Anterior cingulate cortex (tissue), 58 donors: ENCODE measurements around the gene AKAP6.
A peak's percentile ranks its signal among the peaks of the same experiment; 100 is the strongest.

Experiments used
- DNase-seq, 58 donors: peaks; one replicate each; lab custom pipeline; 2025; lab: John Stamatoyannopoulos, UW

The AKAP6 gene

DNA sequence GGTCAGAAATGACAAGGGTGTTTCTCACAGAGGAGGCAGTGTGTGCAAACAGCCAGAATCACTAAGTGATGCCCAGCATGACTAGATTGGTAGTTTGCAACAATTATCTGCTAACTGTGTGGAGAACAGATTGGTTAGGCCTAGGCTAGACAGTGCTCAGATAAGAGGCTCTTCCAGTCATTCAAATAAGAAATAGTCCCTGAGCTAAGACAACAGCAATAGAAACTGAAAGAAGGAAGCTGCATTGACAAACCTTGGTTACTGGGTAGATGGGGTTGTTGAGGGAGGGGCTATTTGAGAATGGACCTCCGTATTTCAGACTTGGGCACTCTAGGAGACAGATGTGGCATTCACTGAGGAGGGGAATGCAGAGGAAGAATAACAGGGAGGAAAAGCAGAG is 354.6 kb downstream of the AKAP6 start:
- no peak for DNase-seq

DNA sequence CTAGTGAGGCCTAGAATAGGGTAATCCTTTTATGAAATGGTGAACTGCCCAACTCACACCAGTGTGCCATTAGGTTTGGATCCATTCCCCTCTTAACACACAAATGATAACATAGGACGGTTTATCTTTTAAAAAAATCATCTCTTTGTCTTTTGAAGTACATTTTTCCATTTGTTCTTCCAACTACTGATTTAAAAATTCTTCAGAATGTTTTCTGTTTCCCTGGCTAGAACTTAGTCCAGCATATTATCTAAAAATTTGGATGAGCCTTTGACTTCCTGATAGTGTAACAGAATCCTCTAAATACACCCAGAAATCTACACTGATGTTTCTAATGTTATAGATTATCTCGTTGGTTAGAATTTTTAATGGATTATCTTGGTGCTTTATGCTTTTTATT is 359.8 kb downstream of the AKAP6 start:
- DNase-seq = no peak

DNA sequence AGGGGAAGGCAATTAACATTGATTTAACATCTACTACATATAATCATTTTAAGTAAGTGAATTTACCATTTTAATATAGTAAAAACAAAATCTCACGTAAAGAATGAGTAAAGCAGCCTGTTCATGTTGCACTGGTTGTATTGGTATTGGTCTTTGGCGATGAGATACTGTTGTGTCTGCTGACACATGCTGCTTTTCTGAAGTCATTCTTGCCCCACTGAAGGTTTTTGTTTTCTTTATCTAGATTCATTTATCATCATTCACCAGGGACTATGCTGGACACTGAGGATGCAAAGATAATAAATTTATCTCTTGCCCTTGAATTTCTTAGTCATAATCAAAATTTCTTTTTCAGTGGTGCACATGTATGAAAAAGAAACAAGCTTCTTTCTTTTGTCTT is 363.3 kb downstream of the AKAP6 start:
- DNase-seq = no peak

DNA sequence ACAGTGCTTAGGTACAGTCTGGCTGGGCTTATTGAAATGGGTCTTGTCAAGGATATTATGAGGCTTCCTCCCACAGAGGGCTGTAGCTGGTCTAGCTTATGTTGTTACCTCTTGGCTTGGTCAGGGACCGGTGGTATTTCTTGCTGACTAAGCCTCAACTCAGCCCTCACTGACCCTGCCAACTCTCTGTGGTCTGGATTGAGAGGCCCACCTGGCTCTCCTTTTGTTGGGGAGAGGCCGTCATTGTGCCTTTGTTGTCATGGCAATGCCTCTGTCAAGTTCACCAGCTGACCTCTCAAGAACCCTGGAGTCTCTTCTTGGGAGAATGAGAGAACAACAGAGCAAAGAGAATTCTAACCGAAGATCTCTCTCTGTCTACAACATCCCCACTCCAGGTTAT is 364.0 kb downstream of the AKAP6 start:
- DNase-seq = peak in 1 of 58 donors; percentile 1

DNA sequence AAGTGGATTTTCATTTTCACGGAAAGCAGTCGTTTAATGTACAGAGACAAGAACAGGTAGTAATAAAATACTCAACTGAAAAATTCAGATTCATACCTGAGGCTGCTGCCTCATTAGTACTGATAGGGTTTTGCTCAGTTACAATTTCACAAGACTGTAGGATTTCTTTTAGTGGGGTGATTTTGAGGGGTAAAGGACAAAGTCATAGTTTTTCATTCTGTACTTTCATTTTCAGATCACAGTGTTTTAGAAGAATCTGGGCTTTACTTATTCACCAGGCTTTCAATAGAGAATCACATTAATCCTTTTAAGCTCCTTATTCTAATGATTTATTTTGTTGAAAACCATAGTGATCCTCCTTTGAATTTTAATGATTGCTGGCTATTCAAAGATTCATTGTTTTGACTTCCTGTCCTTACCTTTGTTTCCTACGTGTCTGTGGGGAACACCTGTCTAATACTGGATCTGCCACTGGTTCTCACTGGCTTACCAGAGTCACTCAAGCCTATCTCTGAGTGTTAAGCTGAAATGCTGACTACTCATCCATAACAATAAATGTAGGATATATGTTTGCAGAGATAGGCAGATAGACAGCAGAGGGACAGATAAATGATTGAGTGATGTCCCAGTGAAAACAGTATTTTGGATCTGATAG is 365.8 kb downstream of the AKAP6 start:
- no peak for DNase-seq

DNA sequence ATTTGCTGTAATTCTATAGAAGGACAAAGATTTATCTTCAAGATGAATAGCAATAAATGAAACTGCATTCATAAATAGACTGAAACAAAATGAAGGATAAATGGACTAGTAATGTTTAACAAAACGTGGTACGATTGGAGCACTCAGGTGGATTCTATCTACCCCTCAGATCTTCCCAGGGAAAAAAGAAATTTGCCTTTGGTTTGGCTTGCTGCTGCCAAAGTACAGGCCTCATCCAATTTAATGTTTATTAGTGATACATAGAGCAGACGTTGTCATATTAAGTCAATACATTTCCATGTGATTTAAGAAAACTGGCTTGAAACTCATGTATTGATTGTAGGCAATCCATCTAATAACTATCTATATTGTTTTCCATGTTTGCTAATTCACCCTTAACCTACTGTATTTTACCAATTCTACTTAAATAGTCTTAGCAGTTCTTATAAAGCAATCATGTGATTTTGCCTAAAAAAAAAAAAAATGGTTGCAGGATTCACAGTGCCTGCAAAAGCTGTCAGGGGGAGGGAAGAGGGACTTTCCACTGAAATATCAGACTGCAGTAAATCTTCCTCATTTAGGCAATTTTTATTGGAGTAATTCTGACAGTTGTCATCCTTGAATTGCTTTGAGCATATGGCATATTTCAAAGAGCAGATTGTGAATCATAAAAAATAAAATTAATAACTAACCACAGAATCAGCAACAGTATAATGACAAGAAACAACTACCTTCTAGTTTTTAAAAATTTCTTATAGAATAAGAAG is 367.4 kb downstream of the AKAP6 start:
- no peak for DNase-seq

DNA sequence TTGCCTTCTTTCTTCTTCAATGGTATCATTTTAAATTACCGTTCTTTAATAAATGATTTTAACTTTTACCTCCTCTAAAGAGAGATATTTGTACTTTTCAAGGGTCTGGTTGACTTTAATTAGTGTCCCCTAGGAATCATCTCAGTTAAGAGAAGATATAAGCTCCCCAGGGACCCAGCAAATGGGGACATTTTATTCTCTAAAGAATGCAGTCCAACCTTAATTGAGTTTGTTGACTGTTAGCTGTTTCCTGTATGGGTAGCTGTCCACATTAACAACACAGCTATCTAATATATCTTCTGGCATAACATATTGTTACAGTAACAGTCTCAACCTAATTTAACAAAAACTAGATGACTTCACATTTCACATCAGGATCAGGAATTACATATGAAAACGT is 368.0 kb downstream of the AKAP6 start:
- DNase-seq = no peak

DNA sequence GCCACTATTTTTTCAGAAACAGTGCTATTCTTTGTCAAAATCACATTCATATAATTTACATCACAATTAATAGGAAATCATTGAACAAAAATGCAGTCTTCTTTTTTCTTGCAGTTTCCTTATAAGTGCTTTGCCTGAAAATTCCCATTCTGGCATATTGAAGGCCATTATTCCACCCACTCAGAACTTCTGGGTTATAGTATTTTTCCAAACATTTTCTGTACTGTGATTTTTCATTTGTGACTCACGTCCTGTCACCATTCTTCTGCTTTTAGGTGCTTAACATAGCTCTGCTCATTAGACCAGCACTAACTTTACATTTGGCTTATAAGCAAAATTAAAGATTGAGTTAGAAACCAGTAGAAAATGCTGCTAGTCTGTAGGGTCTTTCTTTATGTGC is 368.6 kb downstream of the AKAP6 start:
- no peak for DNase-seq

DNA sequence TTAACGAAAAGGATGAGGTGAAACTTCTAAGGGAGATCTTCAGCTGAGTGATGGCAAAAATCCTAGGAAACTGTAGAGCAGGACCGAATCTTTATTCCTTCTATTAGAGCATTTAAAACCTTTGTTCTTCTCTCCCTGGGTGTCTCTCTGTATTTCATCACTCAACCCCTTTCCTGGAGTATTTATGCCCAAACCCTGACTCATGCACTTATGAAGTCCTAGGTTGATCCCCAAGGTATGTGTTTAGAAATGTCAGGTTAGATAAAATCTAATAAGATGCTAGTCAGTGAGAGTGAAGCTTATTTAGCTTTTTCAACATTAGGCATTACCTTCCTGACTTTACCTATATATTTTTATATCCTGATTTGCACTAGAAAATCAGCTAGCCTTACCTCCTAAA is 369.7 kb downstream of the AKAP6 start:
- no peak for DNase-seq

DNA sequence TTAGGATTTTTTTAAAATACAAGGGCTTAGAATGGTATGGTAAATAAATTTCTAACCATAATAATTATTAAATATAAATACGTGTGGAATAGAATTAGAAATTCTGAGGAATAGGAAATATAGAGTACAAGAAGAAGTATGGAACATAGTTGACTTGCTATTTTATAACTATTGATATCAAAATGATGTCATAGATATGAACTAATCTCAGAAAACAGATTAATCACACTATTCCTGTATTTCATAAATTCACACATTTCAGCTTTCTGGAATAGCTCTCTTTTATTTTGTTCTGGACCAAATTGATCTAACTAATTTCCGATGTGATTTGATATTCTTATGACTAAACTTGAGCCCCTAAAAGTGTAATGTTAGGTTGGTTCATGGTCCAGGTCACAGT is 372.4 kb downstream of the AKAP6 start:
- DNase-seq = no peak

DNA sequence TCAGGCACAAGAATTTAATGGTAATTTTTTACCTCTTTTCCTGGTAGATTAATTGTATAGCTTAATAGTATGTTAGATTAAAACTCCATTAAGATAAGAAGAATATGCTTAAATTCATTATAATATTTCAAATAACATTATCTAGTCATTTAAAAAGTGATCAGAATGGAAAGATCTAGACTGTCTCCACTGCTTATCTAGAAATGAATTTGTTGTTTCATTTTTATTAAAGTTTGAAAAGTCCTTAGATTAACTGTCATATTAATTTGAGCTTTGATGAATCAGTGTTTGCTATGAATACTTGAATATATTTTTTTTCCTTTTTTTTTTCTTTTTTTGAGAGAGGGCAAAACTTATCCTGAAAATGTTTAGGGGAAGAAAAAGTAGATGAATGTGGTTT is 373.0 kb downstream of the AKAP6 start:
- no peak for DNase-seq

DNA sequence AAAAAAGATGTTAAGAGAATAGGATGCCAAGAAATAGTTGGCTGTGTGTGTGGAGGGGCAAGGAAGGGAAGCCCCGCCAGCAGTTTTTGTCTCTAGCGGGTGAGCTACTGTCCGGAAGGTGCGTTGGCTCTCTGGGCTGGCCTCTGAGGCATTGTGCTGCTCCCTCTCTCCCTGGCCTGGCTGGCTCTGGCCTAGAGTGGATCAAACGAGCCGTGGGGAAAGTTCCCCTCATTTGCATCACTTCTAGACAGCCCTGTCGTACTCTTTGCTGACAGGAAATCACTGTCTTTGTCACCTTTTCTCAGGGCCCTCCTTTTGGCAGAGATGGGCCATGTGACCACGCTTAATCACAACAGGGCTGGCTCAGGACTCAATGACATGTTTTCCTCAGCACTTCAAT is 373.5 kb downstream of the AKAP6 start:
- DNase-seq = peak in 45 of 58 donors; percentile 11 to 79 (median 40)

DNA sequence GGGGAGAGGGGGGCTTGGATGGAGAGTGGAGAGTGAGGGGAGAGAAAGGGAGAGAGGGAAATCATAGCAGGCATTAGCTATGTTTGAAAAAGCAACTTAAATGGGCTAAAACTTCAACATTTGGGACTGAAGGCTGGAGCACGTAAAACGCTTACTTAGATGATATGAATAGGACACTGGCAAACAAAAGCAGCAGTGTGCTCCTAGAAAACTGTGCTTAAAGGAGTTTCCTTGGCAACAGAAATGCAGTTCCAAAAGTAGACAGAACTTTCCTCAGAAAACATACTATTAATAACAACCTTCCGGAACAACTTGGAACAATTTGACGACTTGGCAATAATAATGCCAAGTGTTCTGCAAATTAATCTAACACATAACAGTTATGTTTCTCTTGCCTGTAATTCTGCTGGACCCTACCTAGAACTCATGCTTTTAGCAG is 374.1 kb downstream of the AKAP6 start:
- DNase-seq = peak in 8 of 58 donors; percentile 4 to 79 (median 32)

DNA sequence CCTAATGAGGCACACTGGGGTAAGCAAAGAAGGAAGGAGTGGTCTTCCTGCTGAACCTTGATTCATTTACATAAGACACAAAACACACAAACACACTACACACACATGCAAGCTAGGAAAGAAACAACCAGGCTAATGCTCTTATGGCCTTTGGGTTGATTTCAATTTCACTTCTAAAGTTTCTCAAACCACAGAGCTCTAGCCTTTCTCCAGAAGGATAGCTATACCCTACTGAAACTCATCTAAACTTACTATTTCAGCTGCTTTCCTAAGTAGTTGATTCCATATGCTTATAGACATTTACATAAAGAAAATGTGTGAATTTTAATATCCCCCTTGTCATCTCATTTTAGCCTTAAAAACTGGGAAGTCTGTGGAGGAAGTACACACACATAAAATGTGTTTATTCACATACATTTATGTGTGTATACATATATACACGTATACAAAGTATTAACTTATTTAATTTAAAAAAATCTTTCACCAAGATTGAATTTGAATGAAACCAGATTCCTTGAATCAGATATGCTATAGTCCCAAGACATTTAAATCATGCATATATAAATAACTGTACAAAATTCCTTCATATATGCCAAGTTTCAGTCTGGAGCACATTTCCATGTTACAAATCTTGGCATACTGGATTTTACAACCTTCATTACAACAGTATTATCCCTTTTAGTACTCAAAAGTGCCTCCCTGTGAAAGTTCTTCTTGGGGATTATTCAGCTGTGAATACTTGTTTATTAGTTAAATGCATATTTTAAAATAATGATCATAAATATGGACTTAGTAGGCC is 377.8 kb downstream of the AKAP6 start:
- no peak for DNase-seq

DNA sequence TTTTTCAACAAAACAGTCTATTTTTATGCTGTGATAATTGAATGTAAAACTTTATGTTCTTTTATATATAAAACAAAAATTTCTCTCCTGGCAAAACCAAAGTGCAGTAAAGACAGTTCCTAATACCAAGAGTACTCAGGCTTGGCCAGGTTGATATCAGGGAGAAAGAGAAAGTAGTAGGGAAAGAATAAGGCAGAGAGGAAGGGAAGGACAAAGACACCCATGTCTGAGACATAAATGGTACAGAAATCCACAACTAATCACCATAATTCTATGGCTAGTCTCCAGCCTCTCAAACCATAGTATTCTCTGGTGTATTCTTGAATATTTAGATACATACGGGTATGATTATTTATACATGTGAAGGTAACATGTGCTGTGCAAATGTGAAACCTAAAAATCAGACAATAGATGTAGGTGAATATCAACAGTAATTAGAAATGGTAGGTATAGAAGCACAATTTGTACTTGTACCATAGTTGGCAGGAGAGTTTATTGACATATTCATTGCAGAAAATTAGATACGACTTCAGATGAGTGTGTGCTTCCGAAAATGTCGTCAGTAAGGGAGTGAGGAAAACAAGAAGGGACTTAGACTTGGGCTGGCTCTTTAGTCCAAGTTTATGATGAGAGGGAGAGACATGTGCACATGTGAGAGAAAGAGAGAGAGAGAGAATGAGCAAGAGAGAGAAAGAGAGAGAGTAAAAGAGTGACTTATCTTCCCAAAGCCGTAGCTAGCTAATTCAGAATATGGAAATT is 378.8 kb downstream of the AKAP6 start:
- DNase-seq = no peak

DNA sequence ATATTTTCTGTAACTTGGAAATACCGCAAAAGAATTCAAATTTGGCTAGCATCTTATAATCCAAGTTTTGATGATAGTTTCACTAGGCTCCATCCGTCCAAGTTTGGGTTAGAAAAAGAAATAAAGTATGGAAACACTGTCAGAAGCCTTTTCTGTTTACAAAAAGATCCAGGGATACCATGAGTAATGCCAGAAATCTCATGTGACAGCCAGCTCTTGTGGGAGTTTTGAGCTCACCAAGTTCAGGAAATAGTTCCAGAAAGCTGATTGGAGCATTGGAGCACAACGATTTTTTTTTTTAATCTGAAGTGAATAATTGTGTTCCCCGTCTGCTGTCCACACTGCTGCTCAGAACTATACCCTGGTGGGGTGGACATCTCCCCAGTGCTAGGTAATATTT is 379.9 kb downstream of the AKAP6 start:
- peak in 18 of 58 donors; percentile 9 to 72 (median 26) for DNase-seq

DNA sequence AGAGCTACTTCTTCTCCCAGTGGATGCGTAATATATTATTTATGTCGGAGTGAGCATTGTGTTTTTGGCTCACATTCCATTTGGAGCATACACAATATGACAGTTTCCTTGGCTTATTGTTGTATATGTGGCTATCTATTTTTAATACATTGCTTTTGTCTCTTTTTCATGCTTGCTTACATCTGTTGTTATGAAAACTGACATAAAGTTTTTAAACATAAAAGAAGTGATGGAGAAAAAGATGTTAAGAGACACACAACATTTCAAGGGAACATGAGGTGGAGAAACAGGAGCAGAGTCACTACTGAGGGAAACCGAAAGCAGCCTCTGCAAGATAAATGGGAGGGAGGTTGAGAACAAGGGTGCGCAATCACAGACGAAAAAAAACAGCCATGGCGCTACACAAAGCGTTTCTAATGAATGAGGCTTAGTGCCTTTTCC is 381.2 kb downstream of the AKAP6 start:
- DNase-seq = peak in 4 of 58 donors; percentile 6 to 27 (median 14)

DNA sequence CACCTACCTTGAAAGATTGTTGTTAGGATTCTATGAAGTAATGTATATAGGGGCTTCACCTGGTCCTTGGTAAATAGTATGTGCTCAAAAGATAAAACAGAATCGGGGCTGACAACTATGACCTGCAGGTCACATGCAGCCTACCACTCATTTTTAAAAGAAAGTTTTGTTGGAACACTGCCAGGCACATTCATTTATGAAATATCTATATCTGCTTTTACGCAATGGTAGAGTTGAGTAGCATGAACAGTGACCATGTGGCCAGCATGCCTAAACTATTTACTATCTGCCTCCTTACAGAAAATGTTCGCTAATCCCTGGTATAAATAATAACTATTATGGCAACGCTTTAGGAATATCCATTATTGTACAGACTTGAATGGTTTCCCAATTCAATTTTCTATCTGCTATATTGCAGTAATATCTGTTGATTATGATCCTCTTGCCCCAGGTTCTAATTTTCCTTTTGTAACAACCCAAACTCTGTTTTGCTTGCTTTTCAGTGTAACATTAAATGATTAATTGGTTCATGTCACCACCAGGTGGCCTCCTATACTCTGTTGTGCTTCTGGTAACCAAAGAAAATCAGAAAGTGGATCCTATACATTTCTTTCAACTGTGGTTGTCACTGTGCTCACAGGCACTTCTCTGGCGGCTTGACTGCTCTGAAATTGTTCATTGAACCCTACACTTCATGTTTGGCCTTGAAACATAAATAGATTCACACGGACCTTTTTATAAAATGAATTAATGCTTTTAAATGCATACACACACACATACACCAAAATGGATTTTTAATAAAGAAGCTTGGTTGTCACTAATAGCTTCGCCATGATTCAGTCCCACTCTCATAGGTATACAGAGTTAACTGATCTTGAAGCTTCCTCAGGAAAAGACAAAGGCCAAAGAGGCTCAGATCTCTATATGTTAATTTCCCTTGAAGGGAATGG is 381.9 kb downstream of the AKAP6 start:
- DNase-seq = peak in 14 of 58 donors; percentile 8 to 59 (median 26)

DNA sequence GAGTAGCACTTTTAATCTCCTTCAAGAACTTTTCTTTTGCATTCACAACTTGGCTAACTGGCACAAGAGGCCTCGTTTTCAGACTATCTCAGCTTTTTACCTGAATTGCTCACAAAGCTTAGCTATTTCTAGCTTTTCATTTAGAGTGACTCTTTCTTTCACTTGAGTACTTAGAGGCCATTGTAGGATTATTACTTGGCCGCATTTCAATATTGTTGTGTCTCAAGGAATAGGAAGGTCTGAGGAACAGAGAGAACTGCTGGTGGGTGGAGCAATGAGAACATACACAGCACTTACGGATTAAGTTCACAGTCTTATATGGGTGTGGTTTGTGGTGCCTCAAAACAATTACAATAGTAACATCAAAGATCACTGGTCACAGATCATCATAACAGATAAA is 384.8 kb downstream of the AKAP6 start:
- DNase-seq = no peak
